GM18508 (cell line): ENCODE data around the gene STAT3.

Source experiments
- ATAC-seq: cut with Tn5 transposase; IDR thresholded peaks from one replicate; pipeline ENCODE4 v1.9.1; 2021; ENCODE audit warnings: moderate number of reproducible peaks; ENCODE audit not compliant: insufficient read depth, unreplicated experiment

The STAT3 gene

GRCh38 chr17:42285346-42286050 is 102.7 kb downstream of the STAT3 start:
- no peak for ATAC-seq

GRCh38 chr17:42284566-42284965 is 103.7 kb downstream of the STAT3 start:
- ATAC-seq: no peak

GRCh38 chr17:42284024-42284369 is 104.2 kb downstream of the STAT3 start:
- ATAC-seq: no peak

- no peak for ATAC-seq
Observed at GRCh38 chr17:42283241-42284023, 104.8 kb downstream of the STAT3 start.

- no peak for ATAC-seq
Observed at GRCh38 chr17:42282478-42283080, 105.7 kb downstream of the STAT3 start.

- no peak for ATAC-seq
Observed at GRCh38 chr17:42281571-42282096, 106.6 kb downstream of the STAT3 start.

GRCh38 chr17:42279776-42280630 is 108.2 kb downstream of the STAT3 start:
- no peak for ATAC-seq

GRCh38 chr17:42277342-42277712 is 110.9 kb downstream of the STAT3 start:
- no peak for ATAC-seq

GRCh38 chr17:42276609-42277341 is 111.5 kb downstream of the STAT3 start:
- no peak for ATAC-seq

- ATAC-seq: no peak
Observed at GRCh38 chr17:42276359-42276608, 112.0 kb downstream of the STAT3 start, which contains the start of gene STAT5B. Gene STAT5B (minus strand): TSS chr17:42276391. CDS start chr17:42232127, 44,264 bp downstream.

GRCh38 chr17:42275527-42276358 is 112.5 kb downstream of the STAT3 start:
- ATAC-seq: no peak

GRCh38 chr17:42274812-42275526 is 113.3 kb downstream of the STAT3 start:
- ATAC-seq: no peak

GRCh38 chr17:42274253-42274542 is 114.0 kb downstream of the STAT3 start:
- no peak for ATAC-seq

GRCh38 chr17:42273474-42274252 is 114.6 kb downstream of the STAT3 start:
- ATAC-seq: no peak

- ATAC-seq: no peak
Observed at GRCh38 chr17:42272162-42272907, 115.9 kb downstream of the STAT3 start.

GRCh38 chr17:42271779-42272035 is 116.5 kb downstream of the STAT3 start:
- ATAC-seq: no peak

- ATAC-seq: no peak
Observed at GRCh38 chr17:42271006-42271778, 117.0 kb downstream of the STAT3 start.
